ENCODE measurements around the gene CGNL1. TPM values are rescaled to one million over a fixed set of nuclear protein-coding genes. Genes with fewer than 3 reads are reported as not detected.

Gene CGNL1
- polyA plus RNA-seq, 1 of the 3 experiments (the other 2 are of a cell fraction) = 0.23 TPM

DNA sequence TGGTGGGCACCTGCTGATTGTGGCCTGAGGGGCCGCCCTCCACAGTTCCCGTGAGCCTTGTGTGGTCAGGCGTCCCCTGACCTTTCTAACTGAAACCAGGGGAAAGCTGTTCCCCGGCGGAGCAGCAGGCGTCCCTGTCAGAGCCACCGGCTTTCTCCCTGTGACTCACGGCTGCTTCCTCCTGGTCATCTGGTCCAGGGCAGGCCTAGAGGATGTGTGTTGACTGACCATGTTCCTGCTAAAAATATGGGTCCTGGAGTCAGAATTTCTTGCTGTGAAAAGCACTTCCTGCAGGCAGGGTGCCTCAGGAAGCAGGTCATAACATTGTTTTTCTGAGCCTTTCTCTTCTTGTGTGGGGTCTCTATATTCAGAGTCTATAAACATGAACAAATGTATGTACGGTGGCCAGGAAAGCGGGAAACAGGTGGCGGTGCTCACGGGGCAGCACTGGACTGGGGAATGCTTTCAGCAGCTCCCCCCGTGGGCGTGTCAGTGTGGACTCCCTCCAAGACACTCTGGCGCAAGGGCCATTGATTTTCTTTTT lies 38.4 kb upstream of the CGNL1 start:
- H3K27ac ChIP-seq (ENCODE audit: low read depth in 2 of 2, low read length in 1 of 2) = no peak overlapping the region
- H3K4me1 ChIP-seq (ENCODE audit: control insufficient read depth in 1 of 2, insufficient read depth in 2 of 2, low read depth in 1 of 2, low read length in 1 of 2) = peaks cover 3 to 15% of the 10 kb centered on the region in 2 experiments; a peak in 3 of 4 replicates
- CTCF ChIA-PET = interaction anchor here (1.3 to 16.0 kb wide), 5 partner anchors 90 to 222 kb away, joined by 3 to 447 read pairs (median 40); no protein-coding TSS in a partner anchor
- no peak overlapping the region for H2AFZ ChIP-seq (ENCODE audit: low read depth)
- H4K20me1 ChIP-seq (ENCODE audit: insufficient read depth) = no peaks in the 10 kb centered on the region
- H3K27me3 ChIP-seq (ENCODE audit: insufficient read depth) = no peaks in the 10 kb centered on the region
- H3K9me3 ChIP-seq = no peaks in the 10 kb centered on the region
- no peak for DNase-seq
- H3K4me2 ChIP-seq = no peak overlapping the region
- H3K9ac ChIP-seq = no peak overlapping the region
- 90% methylated on average over 7 of the region's 15 CpGs for WGBS (ENCODE audit: low lambda C conversion rate)
- POLR2A ChIA-PET = no interaction called here
- H3K79me2 ChIP-seq (ENCODE audit: insufficient read depth) = no peaks in the 10 kb centered on the region
- no peaks in the 10 kb centered on the region for H3K36me3 ChIP-seq (replicated peaks in 1 of 2; ENCODE audit: control insufficient read depth in 1 of 2, insufficient read depth in 2 of 2, low read length in 1 of 2)
- no peaks in the 10 kb centered on the region for H3F3A ChIP-seq (replicated peaks; ENCODE audit: insufficient read depth)
- H3K9me2 ChIP-seq = no peaks in the 10 kb centered on the region
- no peak overlapping the region for H3K4me3 ChIP-seq (ENCODE audit: low read depth in 2 of 2, low read length in 1 of 2)
- TF ChIP-seq, protein P1, sequence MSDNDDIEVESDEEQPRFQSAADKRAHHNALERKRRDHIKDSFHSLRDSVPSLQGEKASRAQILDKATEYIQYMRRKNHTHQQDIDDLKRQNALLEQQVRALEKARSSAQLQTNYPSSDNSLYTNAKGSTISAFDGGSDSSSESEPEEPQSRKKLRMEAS (IDR thresholded peaks at IDR 0.05; ENCODE audit: low read depth) = no peak
- no peak for TF ChIP-seq POLR2AphosphoS5 (IDR thresholded peaks at IDR 0.05; ENCODE audit: low read depth, low read length)
- TF ChIP-seq, protein P2, sequence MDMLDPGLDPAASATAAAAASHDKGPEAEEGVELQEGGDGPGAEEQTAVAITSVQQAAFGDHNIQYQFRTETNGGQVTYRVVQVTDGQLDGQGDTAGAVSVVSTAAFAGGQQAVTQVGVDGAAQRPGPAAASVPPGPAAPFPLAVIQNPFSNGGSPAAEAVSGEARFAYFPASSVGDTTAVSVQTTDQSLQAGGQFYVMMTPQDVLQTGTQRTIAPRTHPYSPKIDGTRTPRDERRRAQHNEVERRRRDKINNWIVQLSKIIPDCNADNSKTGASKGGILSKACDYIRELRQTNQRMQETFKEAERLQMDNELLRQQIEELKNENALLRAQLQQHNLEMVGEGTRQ (IDR thresholded peaks at IDR 0.05; ENCODE audit: borderline replicate concordance, low read depth, low read length) = no peak

DNA sequence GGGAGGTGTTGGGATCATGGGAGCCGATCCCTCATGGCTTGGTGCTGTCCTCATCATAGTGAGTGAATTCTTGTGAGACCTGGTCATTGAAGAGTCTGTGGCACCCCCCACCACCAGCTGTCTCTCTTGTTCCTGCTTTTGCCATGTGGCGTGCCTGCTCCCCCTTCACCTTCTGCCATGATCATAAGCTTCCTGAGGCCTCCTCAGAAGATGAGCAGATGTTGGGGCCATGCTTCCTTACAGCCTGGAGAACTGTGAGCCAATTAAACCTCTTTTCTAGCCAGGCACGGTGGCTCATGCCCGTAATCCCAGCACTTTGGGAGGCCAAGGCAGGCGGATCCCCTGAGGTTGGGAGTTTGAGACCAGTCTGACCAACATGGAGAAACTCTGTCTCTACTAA lies 37.0 kb upstream of the CGNL1 start:
- Histone ChIP-seq H3K4me1 (ENCODE audit: control insufficient read depth in 1 of 2, insufficient read depth in 2 of 2, low read depth in 1 of 2, low read length in 1 of 2) (peaks cover 3 to 4% of the 10 kb centered on the region in 2 experiments; a peak in 3 of 4 replicates), H3K9me3 (no peaks in the 10 kb centered on the region), H3K27ac (ENCODE audit: low read depth in 2 of 2, low read length in 1 of 2) (no peak overlapping the region), H3F3A (replicated peaks; ENCODE audit: insufficient read depth) (no peaks in the 10 kb centered on the region), H3K4me2 (no peak overlapping the region), H3K4me3 (ENCODE audit: low read depth in 2 of 2, low read length in 1 of 2) (no peak overlapping the region), H4K20me1 (ENCODE audit: insufficient read depth) (no peaks in the 10 kb centered on the region), H3K9ac (no peak overlapping the region), H2AFZ (ENCODE audit: low read depth) (no peak overlapping the region), H3K9me2 (no peaks in the 10 kb centered on the region), H3K27me3 (ENCODE audit: insufficient read depth) (no peaks in the 10 kb centered on the region), H3K36me3 (replicated peaks in 1 of 2; ENCODE audit: control insufficient read depth in 1 of 2, insufficient read depth in 2 of 2, low read length in 1 of 2) (no peaks in the 10 kb centered on the region), H3K79me2 (ENCODE audit: insufficient read depth) (no peaks in the 10 kb centered on the region)
- POLR2A ChIA-PET = no interaction called here
- 84% methylated on average over 5 of the region's 5 CpGs for WGBS (ENCODE audit: low lambda C conversion rate)
- no peak for DNase-seq
- TF ChIP-seq GABPA (IDR thresholded peaks at IDR 0.05; ENCODE audit: low read depth) = no peak
- no peak for TF ChIP-seq CHD2 (IDR thresholded peaks at IDR 0.05; ENCODE audit: low read length, partially characterized antibody)
- TF ChIP-seq YY1 (IDR thresholded peaks at IDR 0.05; ENCODE audit: low read depth) = no peak
- TF ChIP-seq MXI1 (IDR thresholded peaks at IDR 0.05; ENCODE audit: low read depth, low read length) = no peak
- TF ChIP-seq, protein P3, sequence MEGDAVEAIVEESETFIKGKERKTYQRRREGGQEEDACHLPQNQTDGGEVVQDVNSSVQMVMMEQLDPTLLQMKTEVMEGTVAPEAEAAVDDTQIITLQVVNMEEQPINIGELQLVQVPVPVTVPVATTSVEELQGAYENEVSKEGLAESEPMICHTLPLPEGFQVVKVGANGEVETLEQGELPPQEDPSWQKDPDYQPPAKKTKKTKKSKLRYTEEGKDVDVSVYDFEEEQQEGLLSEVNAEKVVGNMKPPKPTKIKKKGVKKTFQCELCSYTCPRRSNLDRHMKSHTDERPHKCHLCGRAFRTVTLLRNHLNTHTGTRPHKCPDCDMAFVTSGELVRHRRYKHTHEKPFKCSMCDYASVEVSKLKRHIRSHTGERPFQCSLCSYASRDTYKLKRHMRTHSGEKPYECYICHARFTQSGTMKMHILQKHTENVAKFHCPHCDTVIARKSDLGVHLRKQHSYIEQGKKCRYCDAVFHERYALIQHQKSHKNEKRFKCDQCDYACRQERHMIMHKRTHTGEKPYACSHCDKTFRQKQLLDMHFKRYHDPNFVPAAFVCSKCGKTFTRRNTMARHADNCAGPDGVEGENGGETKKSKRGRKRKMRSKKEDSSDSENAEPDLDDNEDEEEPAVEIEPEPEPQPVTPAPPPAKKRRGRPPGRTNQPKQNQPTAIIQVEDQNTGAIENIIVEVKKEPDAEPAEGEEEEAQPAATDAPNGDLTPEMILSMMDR (IDR thresholded peaks at IDR 0.05) = no peak
- no peak for TF ChIP-seq TAF1 (IDR thresholded peaks at IDR 0.05; ENCODE audit: borderline replicate concordance, low read depth, low read length)
- TF ChIP-seq, protein P4, sequence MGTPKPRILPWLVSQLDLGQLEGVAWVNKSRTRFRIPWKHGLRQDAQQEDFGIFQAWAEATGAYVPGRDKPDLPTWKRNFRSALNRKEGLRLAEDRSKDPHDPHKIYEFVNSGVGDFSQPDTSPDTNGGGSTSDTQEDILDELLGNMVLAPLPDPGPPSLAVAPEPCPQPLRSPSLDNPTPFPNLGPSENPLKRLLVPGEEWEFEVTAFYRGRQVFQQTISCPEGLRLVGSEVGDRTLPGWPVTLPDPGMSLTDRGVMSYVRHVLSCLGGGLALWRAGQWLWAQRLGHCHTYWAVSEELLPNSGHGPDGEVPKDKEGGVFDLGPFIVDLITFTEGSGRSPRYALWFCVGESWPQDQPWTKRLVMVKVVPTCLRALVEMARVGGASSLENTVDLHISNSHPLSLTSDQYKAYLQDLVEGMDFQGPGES (IDR thresholded peaks at IDR 0.05; ENCODE audit: low read depth, low read length) = no peak
- no peak for TF ChIP-seq EP300 (IDR thresholded peaks at IDR 0.05; ENCODE audit: borderline replicate concordance in 1 of 2, low read depth in 1 of 2, low read length in 1 of 2)
- TF ChIP-seq, protein P2 (IDR thresholded peaks at IDR 0.05; ENCODE audit: borderline replicate concordance, low read depth, low read length) = no peak
- TF ChIP-seq SIN3A (IDR thresholded peaks at IDR 0.05; ENCODE audit: borderline replicate concordance, low read depth, low read length) = no peak
- no peak for TF ChIP-seq GATA2 (CRISPR knock-in tag; IDR thresholded peaks at IDR 0.05)
- TF ChIP-seq, protein P1 (IDR thresholded peaks at IDR 0.05; ENCODE audit: low read depth) = no peak
- CTCF ChIA-PET = interaction anchor here (1.1 to 16.0 kb wide), 20 partner anchors 7 to 875 kb away, joined by 3 to 447 read pairs (median 12); partner anchors contain the start of genes CGNL1 and MNS1
